HEK293T (cell line): ENCODE measurements around the gene STAC.

Experiments
- CTCF ChIA-PET: fragments of 350-600 bp; formaldehyde crosslinking; extraction: SDS; loops from one replicate; lab custom pipeline; 2021; ENCODE audit warnings: antibody characterized with exemption, inconsistent platforms; lab: Yijun Ruan, JAX
- POLR2A ChIA-PET: fragments of 350-600 bp; formaldehyde crosslinking; extraction: SDS; loops from one replicate; lab custom pipeline; 2020; ENCODE audit warnings: antibody characterized with exemption, inconsistent platforms; lab: Yijun Ruan, JAX
- DNase-seq: peaks from one replicate; pipeline ENCODE4 v3.0.0; 2012; ENCODE audit warnings: mixed read lengths; ENCODE audit errors: extremely low spot score
- ARNT ChIP-seq: fragments of 450-650 bp; IDR thresholded peaks from 2 replicates; pipeline ENCODE4 v1.6.1; 2017; ENCODE audit warnings: mild to moderate bottlenecking
- BHLHE40 ChIP-seq: fragments of 450-650 bp; IDR thresholded peaks from 2 replicates; pipeline ENCODE4 v1.6.1; 2016; ENCODE audit warnings: mild to moderate bottlenecking, moderate library complexity, borderline replicate concordance
- CTBP1 ChIP-seq: fragments of 450-650 bp; IDR thresholded peaks from 2 replicates; pipeline ENCODE4 v1.6.1; 2016; ENCODE audit warnings: borderline replicate concordance
- ELF4 ChIP-seq: fragments of 450-650 bp; IDR thresholded peaks from 2 replicates; pipeline ENCODE4 v1.6.1; 2017; ENCODE audit warnings: antibody characterized with exemption
- FOXA1 ChIP-seq: fragments of 450-650 bp; IDR thresholded peaks from 2 replicates; pipeline ENCODE4 v1.6.1; 2016; ENCODE audit warnings: mild to moderate bottlenecking
- FOXK2 ChIP-seq: fragments of 450-650 bp; IDR thresholded peaks from 2 replicates; pipeline ENCODE4 v1.6.1; 2016; ENCODE audit warnings: mild to moderate bottlenecking
- FOXM1 ChIP-seq: fragments of 450-650 bp; IDR thresholded peaks from 2 replicates; pipeline ENCODE4 v1.6.1; 2017; ENCODE audit warnings: mild to moderate bottlenecking, borderline replicate concordance
- HDGF ChIP-seq: fragments of 450-650 bp; IDR thresholded peaks from 2 replicates; pipeline ENCODE4 v1.6.1; 2017; ENCODE audit warnings: antibody characterized with exemption, borderline replicate concordance
- L3MBTL2 ChIP-seq: fragments of 450-650 bp; conservative IDR thresholded peaks from 2 replicates; pipeline ENCODE4 v1.6.1; 2016; ENCODE audit warnings: mild to moderate bottlenecking
- LEF1 ChIP-seq: fragments of 450-650 bp; IDR thresholded peaks from 2 replicates; pipeline ENCODE4 v1.6.1; 2017; ENCODE audit warnings: mild to moderate bottlenecking, borderline replicate concordance
- NFRKB ChIP-seq: fragments of 450-650 bp; IDR thresholded peaks from 2 replicates; pipeline ENCODE4 v1.6.1; 2016; ENCODE audit warnings: mild to moderate bottlenecking, moderate library complexity
- PKNOX1 ChIP-seq: fragments of 450-650 bp; IDR thresholded peaks from 2 replicates; pipeline ENCODE4 v1.6.1; 2016
- SP1 ChIP-seq: fragments of 450-650 bp; IDR thresholded peaks from 2 replicates; pipeline ENCODE4 v1.6.1; 2017
- SUZ12 ChIP-seq: fragments of 450-650 bp; IDR thresholded peaks from 2 replicates; pipeline ENCODE4 v1.6.1; 2016; ENCODE audit warnings: mild to moderate bottlenecking
- TARDBP ChIP-seq: fragments of 450-650 bp; IDR thresholded peaks from 2 replicates; pipeline ENCODE4 v1.6.1; 2016
- ZNF384 ChIP-seq: fragments of 450-650 bp; IDR thresholded peaks from 2 replicates; pipeline ENCODE4 v1.6.1; 2016

The STAC gene, protein sequence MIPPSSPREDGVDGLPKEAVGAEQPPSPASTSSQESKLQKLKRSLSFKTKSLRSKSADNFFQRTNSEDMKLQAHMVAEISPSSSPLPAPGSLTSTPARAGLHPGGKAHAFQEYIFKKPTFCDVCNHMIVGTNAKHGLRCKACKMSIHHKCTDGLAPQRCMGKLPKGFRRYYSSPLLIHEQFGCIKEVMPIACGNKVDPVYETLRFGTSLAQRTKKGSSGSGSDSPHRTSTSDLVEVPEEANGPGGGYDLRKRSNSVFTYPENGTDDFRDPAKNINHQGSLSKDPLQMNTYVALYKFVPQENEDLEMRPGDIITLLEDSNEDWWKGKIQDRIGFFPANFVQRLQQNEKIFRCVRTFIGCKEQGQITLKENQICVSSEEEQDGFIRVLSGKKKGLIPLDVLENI

GRCh38 chr3:36380221-36381031, at the start of gene STAC:
Gene STAC, plus strand, starts transcription at chr3:36380504. Its CDS starts 140 bp downstream, at chr3:36380644.
- DNase-seq, result peak; percentile 34
- ChIA-PET CTCF (interaction anchor here (0.6 kb wide), 1 partner anchor 415 kb away, joined by 5 read pairs; no protein-coding TSS in a partner anchor), POLR2A (interaction anchor here (1.0 to 1.2 kb wide), 3 partner anchors 16 to 61 kb away, joined by 3 to 4 read pairs (median 3); no protein-coding TSS in a partner anchor)
- TF ChIP-seq FOXK2 (no peak), SUZ12 (no peak), PKNOX1 (no peak), NFRKB (no peak), TARDBP (no peak), CTBP1 (no peak), ZNF384 (no peak), ARNT (no peak), FOXA1 (no peak), LEF1 (no peak), FOXM1 (no peak), ELF4 (no peak), BHLHE40 (no peak), SP1 (no peak), HDGF (no peak)

- DNase-seq, result no peak
- POLR2A ChIA-PET, result no interaction called here
- CTCF ChIA-PET, result no interaction called here
- TF ChIP-seq ELF4, result no peak
- TF ChIP-seq HDGF, result no peak
- TF ChIP-seq PKNOX1, result no peak
- no peak for TF ChIP-seq ARNT
- TF ChIP-seq SP1, result no peak
- no peak for TF ChIP-seq NFRKB
- TF ChIP-seq ZNF384, result no peak
- no peak for TF ChIP-seq FOXM1
- no peak for TF ChIP-seq BHLHE40
- TF ChIP-seq SUZ12, result no peak
- TF ChIP-seq TARDBP, result no peak
- TF ChIP-seq FOXK2, result no peak
- TF ChIP-seq L3MBTL2, result no peak
- no peak for TF ChIP-seq CTBP1
- no peak for TF ChIP-seq FOXA1
- TF ChIP-seq LEF1, result no peak
Measured at GRCh38 chr3:36332139-36332538, 48.2 kb upstream of the STAC start.

DNA sequence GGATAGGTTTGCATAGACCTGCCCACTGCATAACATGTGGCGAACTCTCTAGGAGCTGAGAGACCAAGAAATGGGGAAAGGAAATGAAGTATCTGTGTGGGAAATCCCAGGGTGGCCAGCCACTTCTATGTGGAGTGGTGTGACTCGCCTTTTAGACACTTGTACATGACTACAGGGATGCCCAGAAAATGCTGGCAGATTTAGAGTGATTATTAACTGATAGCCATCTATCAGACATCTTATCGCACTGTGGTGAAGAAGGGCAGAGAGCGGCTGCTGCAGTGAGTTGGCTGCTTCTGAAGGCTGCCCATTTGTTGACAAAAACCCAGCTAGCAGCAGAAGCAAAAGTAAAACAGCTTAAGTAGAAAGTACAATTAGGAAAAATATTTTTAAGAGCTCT, 18.1 kb upstream of the STAC start:
- CTCF ChIA-PET, result no interaction called here
- DNase-seq, result no peak
- POLR2A ChIA-PET, result no interaction called here
- TF ChIP-seq ELF4 (no peak), ARNT (no peak), PKNOX1 (no peak), NFRKB (no peak), FOXA1 (no peak), FOXK2 (no peak), CTBP1 (no peak), L3MBTL2 (no peak), BHLHE40 (no peak), ZNF384 (no peak), SUZ12 (no peak), SP1 (no peak), FOXM1 (no peak), TARDBP (no peak), LEF1 (no peak), HDGF (no peak)

DNA sequence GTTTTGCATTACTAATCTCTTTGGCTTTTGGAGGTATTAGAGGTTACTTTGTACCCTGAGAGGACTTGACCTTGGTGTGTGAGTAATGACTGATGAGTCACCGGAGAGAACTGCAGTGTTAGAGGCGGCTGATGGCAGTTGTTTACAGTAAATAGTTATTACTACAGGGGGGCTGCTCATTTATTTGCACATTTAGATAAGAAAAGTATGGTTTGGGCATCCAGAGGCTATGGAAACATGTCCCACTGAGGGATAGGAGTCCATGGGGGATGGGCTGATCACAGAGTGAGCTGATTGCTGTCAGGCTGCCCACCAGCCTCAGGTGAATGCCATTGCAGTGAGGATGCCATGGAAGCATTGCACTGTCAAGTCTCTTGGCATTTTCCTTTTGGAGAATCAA, 17.3 kb upstream of the STAC start:
- ChIA-PET POLR2A (no interaction called here), CTCF (no interaction called here)
- DNase-seq, result no peak
- TF ChIP-seq CTBP1, result no peak
- TF ChIP-seq FOXK2, result no peak
- TF ChIP-seq PKNOX1, result no peak
- TF ChIP-seq L3MBTL2, result no peak
- no peak for TF ChIP-seq ARNT

GRCh38 chr3:36364260-36364659, 16.0 kb upstream of the STAC start:
- no peak for DNase-seq
- ChIA-PET CTCF (interaction anchor here (0.6 kb wide), 1 partner anchor 399 kb away, joined by 3 read pairs; no protein-coding TSS in a partner anchor), POLR2A (interaction anchor here (0.8 kb wide), 1 partner anchor 16 kb away, joined by 4 read pairs; the partner anchor contains the start of gene STAC)
- no peak for TF ChIP-seq TARDBP
